ENCODE data around the gene PNMA6F.
"Not testable (repeated sequence)": the region's sequence is repeated elsewhere in the genome, so short reads cannot be mapped to it uniquely, and the experiment has no call there.

GRCh38 chrX:153272070-153272469 lies 49.5 kb downstream of the PNMA6F start:
- not testable (repeated sequence) for TF ChIP-seq CTCF, POLR2A (IDR thresholded peaks at IDR 0.05)
